Breast epithelium (tissue), 4 donors: ENCODE results near the gene CZIB. TPM values are rescaled to one million over a fixed set of nuclear protein-coding genes. Genes with fewer than 3 reads are reported as not detected.
"Not testable (repeated sequence)": the region's sequence is repeated elsewhere in the genome, so short reads cannot be mapped to it uniquely, and the experiment has no call there.

Source experiments
- DNase-seq, 2 donors: peaks; one replicate each; pipeline ENCODE4 v3.0.0-alpha.2; 2019; ENCODE audit warnings: low spot score in 2 of 2
- H3K27ac ChIP-seq, 2 donors: fragments of 200-600 bp; sonication (generic) in 1 of 2; one replicate each; pipeline ENCODE4 v1.5.1; 2016 to 2019; ENCODE audit warnings: mild to moderate bottlenecking in 1 of 2
- H3K27me3 ChIP-seq, 2 donors: fragments of 200-600 bp; sonication (generic) in 1 of 2; one replicate each; pipeline versions ENCODE4 v1.5.1 to v1.6.0; 2017 to 2019; ENCODE audit warnings: control low read depth in 1 of 2, mild to moderate bottlenecking in 1 of 2
- H3K36me3 ChIP-seq: fragments of 200-600 bp; one replicate; pipeline ENCODE4 v1.5.1; 2019
- H3K4me1 ChIP-seq, 2 donors: fragments of 200-600 bp; sonication (generic); one replicate each; pipeline ENCODE4 v1.5.1; 2016 to 2019; ENCODE audit warnings: control low read depth in 1 of 2
- H3K4me3 ChIP-seq, 3 donors: fragments of 200-600 bp; sonication (generic); 1 replicate in 2 of 3; 2 replicates in 1 of 3; pipeline ENCODE4 v1.5.1; 2016 to 2019; ENCODE audit warnings: mild to moderate bottlenecking in 3 of 3, moderate library complexity in 2 of 3
- H3K9me3 ChIP-seq, 2 donors: fragments of 200-600 bp; sonication (generic) in 1 of 2; one replicate each; pipeline ENCODE4 v1.5.1; 2016 to 2019; ENCODE audit warnings: control low read depth in 1 of 2
- CTCF ChIP-seq, 3 donors: fragments of 450-650 bp; IDR thresholded peaks; one replicate each; pipeline ENCODE4 v1.5.1; 2016 to 2017; ENCODE audit warnings: antibody characterized with exemption in 3 of 3, mild to moderate bottlenecking in 3 of 3, moderate library complexity in 3 of 3
- POLR2A ChIP-seq: fragments of 450-650 bp; IDR thresholded peaks from one replicate; pipeline ENCODE4 v1.6.1; 2016; ENCODE audit warnings: antibody characterized with exemption, mild to moderate bottlenecking, moderate library complexity
- POLR2AphosphoS5 ChIP-seq, 3 donors: sonication (generic); formaldehyde crosslinking; IDR thresholded peaks; one replicate each; pipeline ENCODE4 v1.6.1; 2017; ENCODE audit warnings: antibody characterized with exemption in 3 of 3
- intact Hi-C: fragments of 100-400 bp; cut with DNase I; formaldehyde crosslinking; loops from one replicate; pipeline ENCODE4 v1.15.1; 2023; ENCODE audit warnings: low total_unique reads
- total RNA-seq, 3 donors: library from RNA; depleted of rRNA; stranded (reverse); fragments of >200 nt; gene quantifications; one replicate each; pipeline ENCODE4 v1.1.0, GENCODE V29; 2016

CZIB gene
- total RNA-seq, 3 donors from 2014 or later = 60.6 to 69.8 (median 61.3) TPM

- no peaks in the 10 kb centered on the region for H3K27me3 ChIP-seq
- H3K36me3 ChIP-seq = no peaks in the 10 kb centered on the region
- DNase-seq = no peak
- no peak for TF ChIP-seq CTCF (IDR thresholded peaks at IDR 0.05)
- TF ChIP-seq POLR2A = no peak
- no peak for TF ChIP-seq POLR2AphosphoS5 (IDR thresholded peaks at IDR 0.05)
- no peak overlapping the region for H3K27ac ChIP-seq
- intact Hi-C loops = no loop called here
- no peaks in the 10 kb centered on the region for H3K9me3 ChIP-seq
- no peaks in the 10 kb centered on the region for H3K4me1 ChIP-seq
- H3K4me3 ChIP-seq = no peak overlapping the region
Observed at GRCh38 chr1:53190210-53190611, 30.2 kb downstream of the CZIB start.

- no peak for DNase-seq
- TF ChIP-seq POLR2AphosphoS5 (IDR thresholded peaks at IDR 0.05) (no peak), POLR2A (no peak), CTCF (IDR thresholded peaks at IDR 0.05) (no peak)
- Histone ChIP-seq H3K27me3 (no peaks in the 10 kb centered on the region), H3K4me1 (no peaks in the 10 kb centered on the region), H3K36me3 (no peaks in the 10 kb centered on the region), H3K4me3 (no peak overlapping the region), H3K27ac (no peak overlapping the region), H3K9me3 (no peaks in the 10 kb centered on the region)
- intact Hi-C loops = no loop called here
Observed at GRCh38 chr1:53189061-53189460, 31.4 kb downstream of the CZIB start.

GRCh38 chr1:53188099-53188498 is 32.3 kb downstream of the CZIB start:
- H3K4me1 ChIP-seq = no peaks in the 10 kb centered on the region
- intact Hi-C loops = no loop called here
- no peak overlapping the region for H3K4me3 ChIP-seq
- no peaks in the 10 kb centered on the region for H3K27me3 ChIP-seq
- no peaks in the 10 kb centered on the region for H3K9me3 ChIP-seq
- TF ChIP-seq POLR2A (no peak), POLR2AphosphoS5 (IDR thresholded peaks at IDR 0.05) (no peak), CTCF (IDR thresholded peaks at IDR 0.05) (no peak)
- DNase-seq = no peak
- H3K36me3 ChIP-seq = no peaks in the 10 kb centered on the region
- H3K27ac ChIP-seq = no peak overlapping the region

- H3K27me3 ChIP-seq = no peaks in the 10 kb centered on the region
- H3K27ac ChIP-seq = no peak overlapping the region
- H3K9me3 ChIP-seq = no peaks in the 10 kb centered on the region
- intact Hi-C loops = no loop called here
- H3K4me3 ChIP-seq = no peak overlapping the region
- DNase-seq = no peak
- no peaks in the 10 kb centered on the region for H3K36me3 ChIP-seq
- TF ChIP-seq CTCF (IDR thresholded peaks at IDR 0.05) = no peak
- TF ChIP-seq POLR2A = no peak
- no peak for TF ChIP-seq POLR2AphosphoS5 (IDR thresholded peaks at IDR 0.05)
- no peaks in the 10 kb centered on the region for H3K4me1 ChIP-seq
Observed at GRCh38 chr1:53187401-53187800, 33.0 kb downstream of the CZIB start.

GRCh38 chr1:53186533-53186932 is 33.9 kb downstream of the CZIB start:
- Histone ChIP-seq H3K4me1 (no peaks in the 10 kb centered on the region), H3K4me3 (no peak overlapping the region), H3K27me3 (no peaks in the 10 kb centered on the region), H3K9me3 (no peaks in the 10 kb centered on the region), H3K36me3 (no peaks in the 10 kb centered on the region), H3K27ac (no peak overlapping the region)
- DNase-seq = no peak
- TF ChIP-seq CTCF (IDR thresholded peaks at IDR 0.05) (no peak), POLR2AphosphoS5 (IDR thresholded peaks at IDR 0.05) (no peak), POLR2A (no peak)
- intact Hi-C loops = no loop called here

- DNase-seq, H3K4me3 ChIP-seq, H3K36me3 ChIP-seq, H3K4me1 ChIP-seq, H3K9me3 ChIP-seq, H3K27me3 ChIP-seq, intact Hi-C loops, H3K27ac ChIP-seq: not testable (repeated sequence)
Observed at GRCh38 chr1:53185955-53186297, 34.5 kb downstream of the CZIB start.
